ENCODE measurements around the gene MYH9. TPM values are rescaled to one million over a fixed set of nuclear protein-coding genes. Genes with fewer than 3 reads are reported as not detected.
A peak's percentile ranks its signal among the peaks of the same experiment; 100 is the strongest.

The MYH9 gene
- total RNA-seq, 4 donors from 2014 or later, result 215 to 1,171 (median 400) TPM

DNA sequence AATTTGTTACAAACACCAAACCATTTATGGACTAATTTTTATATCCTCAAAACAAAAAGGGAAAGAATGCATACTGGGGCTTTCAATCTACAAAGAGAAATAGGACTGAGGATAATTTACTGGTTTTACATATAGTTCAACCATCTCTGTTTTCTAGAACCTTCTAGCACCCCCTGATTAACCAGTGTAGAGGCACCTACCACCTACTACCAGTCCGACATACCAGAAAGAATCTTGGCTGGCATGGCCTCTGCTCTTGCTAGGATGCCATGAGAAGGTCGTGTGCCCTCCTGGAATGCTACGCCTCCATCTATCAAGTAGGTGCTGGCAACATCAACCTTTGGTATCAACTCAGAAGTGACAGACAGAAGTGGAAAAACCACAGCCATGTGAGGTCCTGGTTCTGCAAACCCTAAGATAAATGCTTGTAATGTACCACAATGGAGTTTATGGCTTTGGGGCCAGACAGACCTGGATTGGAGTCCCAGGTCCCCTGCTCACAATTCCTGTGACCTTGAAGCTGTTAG is 28.2 kb downstream of the MYH9 start:
- H3K27me3 ChIP-seq, result no peaks in the 10 kb centered on the region
- H3K4me1 ChIP-seq, result peaks cover 18 to 57% of the 10 kb centered on the region in 2 donors
- no peaks in the 10 kb centered on the region for H3K9me3 ChIP-seq
- H3K36me3 ChIP-seq, result no peaks in the 10 kb centered on the region
- peak overlapping the region; percentile 96 to 98 for H3K27ac ChIP-seq
- H3K4me3 ChIP-seq, result no peak overlapping the region
- no peak for DNase-seq
- TF ChIP-seq, protein P1, sequence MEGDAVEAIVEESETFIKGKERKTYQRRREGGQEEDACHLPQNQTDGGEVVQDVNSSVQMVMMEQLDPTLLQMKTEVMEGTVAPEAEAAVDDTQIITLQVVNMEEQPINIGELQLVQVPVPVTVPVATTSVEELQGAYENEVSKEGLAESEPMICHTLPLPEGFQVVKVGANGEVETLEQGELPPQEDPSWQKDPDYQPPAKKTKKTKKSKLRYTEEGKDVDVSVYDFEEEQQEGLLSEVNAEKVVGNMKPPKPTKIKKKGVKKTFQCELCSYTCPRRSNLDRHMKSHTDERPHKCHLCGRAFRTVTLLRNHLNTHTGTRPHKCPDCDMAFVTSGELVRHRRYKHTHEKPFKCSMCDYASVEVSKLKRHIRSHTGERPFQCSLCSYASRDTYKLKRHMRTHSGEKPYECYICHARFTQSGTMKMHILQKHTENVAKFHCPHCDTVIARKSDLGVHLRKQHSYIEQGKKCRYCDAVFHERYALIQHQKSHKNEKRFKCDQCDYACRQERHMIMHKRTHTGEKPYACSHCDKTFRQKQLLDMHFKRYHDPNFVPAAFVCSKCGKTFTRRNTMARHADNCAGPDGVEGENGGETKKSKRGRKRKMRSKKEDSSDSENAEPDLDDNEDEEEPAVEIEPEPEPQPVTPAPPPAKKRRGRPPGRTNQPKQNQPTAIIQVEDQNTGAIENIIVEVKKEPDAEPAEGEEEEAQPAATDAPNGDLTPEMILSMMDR (IDR thresholded peaks at IDR 0.05), result no peak
- no peak for TF ChIP-seq POLR2A (IDR thresholded peaks at IDR 0.05)
- intact Hi-C loops (cut with DNase I; ENCODE audit: low total_unique reads), result no loop called here

DNA sequence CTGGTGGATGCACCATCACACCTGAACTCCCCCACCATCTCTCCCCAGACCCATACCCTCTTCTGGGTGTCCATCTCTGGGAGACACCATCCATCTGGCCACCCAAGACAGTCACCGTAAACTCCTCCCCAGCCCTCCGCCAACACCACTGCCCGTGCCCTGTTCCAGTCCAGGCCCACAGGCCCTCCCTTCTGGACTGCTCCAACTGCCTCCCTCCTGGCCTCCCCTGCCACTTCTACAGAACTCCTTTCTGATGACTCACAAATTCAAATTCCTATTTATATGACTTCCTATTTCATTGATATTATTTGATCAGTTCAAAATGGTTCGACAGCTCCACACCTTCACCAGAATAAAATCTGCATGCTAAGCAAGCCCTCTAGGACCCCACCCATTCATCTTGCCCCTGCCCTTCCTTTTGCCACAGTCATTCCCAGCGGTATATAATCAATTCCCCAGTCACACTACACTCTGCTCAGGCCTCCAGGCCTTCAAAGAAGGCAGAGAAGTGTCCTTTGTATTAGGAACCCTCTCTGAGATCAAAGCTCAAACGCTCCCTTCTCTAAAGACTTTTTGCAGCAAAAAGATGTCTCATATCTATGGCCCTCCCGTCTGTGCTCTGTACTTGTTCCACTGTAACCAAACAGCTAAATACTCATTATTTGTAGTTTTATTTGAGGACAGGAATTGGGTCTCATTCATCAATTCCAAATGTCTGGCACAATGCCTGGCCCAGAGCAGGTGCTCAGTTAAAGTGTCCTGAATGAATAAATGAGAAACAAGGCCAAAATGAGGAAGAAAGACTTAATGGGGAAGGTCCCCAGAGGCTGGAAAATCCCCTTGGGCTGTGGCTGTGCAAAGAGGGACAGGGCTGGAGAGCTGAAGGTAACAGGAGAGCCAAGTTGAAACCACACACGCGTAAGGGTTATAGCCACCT is 29.0 kb downstream of the MYH9 start:
- intact Hi-C loops (cut with DNase I; ENCODE audit: low total_unique reads), result no loop called here
- Histone ChIP-seq H3K9me3 (no peaks in the 10 kb centered on the region), H3K27me3 (no peaks in the 10 kb centered on the region), H3K4me3 (no peak overlapping the region), H3K4me1 (peaks cover 13 to 53% of the 10 kb centered on the region in 2 donors), H3K36me3 (no peaks in the 10 kb centered on the region), H3K27ac (peak overlapping the region; percentile 96 to 98)
- TF ChIP-seq, protein P1 (IDR thresholded peaks at IDR 0.05), result no peak
- TF ChIP-seq POLR2A (IDR thresholded peaks at IDR 0.05), result no peak
- DNase-seq, result no peak

DNA sequence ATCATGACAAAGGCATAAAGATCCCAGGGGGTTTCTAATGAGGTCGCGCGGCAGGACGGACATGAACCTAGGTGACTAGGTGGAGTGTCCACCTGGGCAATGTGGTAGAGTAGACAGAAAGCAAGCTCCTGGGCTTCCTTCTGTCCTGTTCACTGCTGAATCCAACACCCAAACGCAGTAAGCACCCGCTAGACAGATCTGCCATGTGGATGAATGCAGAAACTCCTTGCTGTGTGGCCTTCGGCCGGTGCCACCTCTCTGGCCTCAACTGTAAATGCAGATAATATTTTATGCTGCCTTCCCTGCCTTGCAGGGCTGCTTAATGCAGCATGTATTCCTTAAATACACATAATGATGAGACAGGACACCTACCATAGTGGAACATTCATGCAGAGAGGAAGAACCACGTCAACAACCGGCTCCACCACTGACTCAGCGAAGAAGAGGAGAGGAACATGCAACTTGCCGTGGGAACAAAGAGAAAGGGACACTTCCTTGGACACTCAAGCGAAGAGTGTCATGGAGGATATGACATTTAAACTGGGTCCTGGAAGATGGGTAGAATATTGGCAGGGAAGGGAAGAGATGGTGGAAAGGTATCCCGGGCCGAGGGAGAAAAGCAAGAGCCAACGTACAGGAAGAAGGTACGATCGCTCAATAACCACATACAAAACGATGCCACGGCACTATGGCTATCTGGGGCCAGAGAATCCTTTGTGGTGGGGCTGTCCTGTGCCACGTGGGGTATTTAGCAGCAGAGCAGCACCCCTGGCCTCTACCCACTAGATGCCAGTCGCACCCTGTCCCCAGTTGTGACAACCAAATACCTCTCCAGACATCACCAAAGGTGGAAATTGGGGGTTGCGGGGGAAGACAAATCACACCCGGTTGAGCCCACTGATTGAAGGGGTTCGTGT is 30.8 kb downstream of the MYH9 start:
- no peaks in the 10 kb centered on the region for H3K36me3 ChIP-seq
- no peak overlapping the region for H3K4me3 ChIP-seq
- H3K27ac ChIP-seq, result peak overlapping the region; percentile 96 to 98
- DNase-seq, result no peak
- TF ChIP-seq, protein P1 (IDR thresholded peaks at IDR 0.05), result no peak
- no peak for TF ChIP-seq POLR2A (IDR thresholded peaks at IDR 0.05)
- intact Hi-C loops (cut with DNase I; ENCODE audit: low total_unique reads), result no loop called here
- H3K4me1 ChIP-seq, result peaks cover 17 to 57% of the 10 kb centered on the region in 2 donors
- no peaks in the 10 kb centered on the region for H3K9me3 ChIP-seq
- H3K27me3 ChIP-seq, result no peaks in the 10 kb centered on the region

DNA sequence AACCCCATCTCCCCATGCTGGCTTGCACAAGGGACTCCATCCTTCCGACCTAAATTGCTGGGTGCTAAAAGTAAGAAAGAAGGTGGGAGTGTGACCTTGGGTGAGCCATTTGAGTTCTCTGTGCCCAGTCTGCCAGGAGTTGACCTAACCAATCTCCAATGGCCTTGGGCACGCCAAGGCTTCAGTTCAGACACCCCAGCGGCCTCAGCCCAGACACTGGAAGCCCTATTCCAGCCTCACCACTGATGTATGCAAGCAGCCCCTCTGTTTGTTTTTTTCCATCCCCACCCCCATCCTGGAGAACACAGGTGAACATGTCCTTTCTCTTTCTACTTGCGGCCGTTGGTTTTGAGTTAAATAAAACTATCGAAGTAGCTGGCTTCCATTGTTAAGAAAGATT is 31.9 kb downstream of the MYH9 start:
- Histone ChIP-seq H3K4me3 (peak overlapping the region in 1 of 2 donors; percentile 14), H3K4me1 (peaks cover 17 to 60% of the 10 kb centered on the region in 2 donors), H3K27ac (peak overlapping the region; percentile 96 to 98), H3K27me3 (no peaks in the 10 kb centered on the region), H3K9me3 (no peaks in the 10 kb centered on the region), H3K36me3 (no peaks in the 10 kb centered on the region)
- no peak for DNase-seq
- intact Hi-C loops (cut with DNase I; ENCODE audit: low total_unique reads), result no loop called here
- TF ChIP-seq, protein P1 (IDR thresholded peaks at IDR 0.05), result no peak
- TF ChIP-seq POLR2A (IDR thresholded peaks at IDR 0.05), result no peak
